Measurements from ENCODE around the gene IFIT1B.

Gene IFIT1B

DNA sequence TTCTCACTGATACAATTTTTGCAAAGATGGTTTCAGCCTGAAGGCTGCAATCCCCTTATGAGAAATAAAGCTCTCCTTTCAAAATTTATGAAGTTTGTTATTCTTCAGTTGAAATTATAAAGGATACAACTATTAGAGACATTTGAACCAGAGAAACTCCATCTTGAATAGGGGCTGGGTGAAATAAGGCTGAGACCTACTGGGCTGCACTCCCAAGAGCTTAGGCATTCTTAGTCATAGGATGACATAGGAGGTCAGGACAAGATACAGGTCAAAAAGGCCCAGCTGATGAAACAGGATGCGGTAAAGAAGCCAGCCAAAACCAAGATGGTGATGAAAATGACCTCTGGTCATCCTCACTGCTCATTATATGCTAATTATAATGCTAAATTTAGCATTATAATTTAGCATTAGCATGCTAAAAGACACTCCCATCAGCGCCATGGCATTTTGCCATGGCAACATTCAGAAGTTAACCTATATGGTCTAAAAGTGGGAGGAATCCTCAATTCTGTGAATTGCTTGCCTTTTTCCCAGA, 22.4 kb upstream of the IFIT1B start:
- H3K27ac ChIP-seq (ENCODE audit: low read depth, low read length) = no peak overlapping the region
- H3K79me2 ChIP-seq (ENCODE audit: control insufficient read depth, low read length) = no peaks in the 10 kb centered on the region
- no peaks in the 10 kb centered on the region for H4K20me1 ChIP-seq (ENCODE audit: control insufficient read depth, insufficient read depth, low read depth, low read length)
- no peak overlapping the region for H3K4me3 ChIP-seq (ENCODE audit: low read length)
- no peaks in the 10 kb centered on the region for H3K9me3 ChIP-seq (ENCODE audit: control insufficient read depth, insufficient read depth, low read length)
- no peak overlapping the region for H3K4me2 ChIP-seq (ENCODE audit: low read length)
- H3K27me3 ChIP-seq (ENCODE audit: control insufficient read depth, low read length) = no peaks in the 10 kb centered on the region
- H3K36me3 ChIP-seq (ENCODE audit: control insufficient read depth, low read length) = no peaks in the 10 kb centered on the region
- H3K9me2 ChIP-seq (replicated peaks; ENCODE audit: control insufficient read depth, low read length) = no peaks in the 10 kb centered on the region
- no peak for TF ChIP-seq CTCF (IDR thresholded peaks at IDR 0.05; ENCODE audit: low read depth, low read length, poor library complexity, severe bottlenecking)
- TF ChIP-seq EZH2phosphoT487 (IDR thresholded peaks at IDR 0.05; ENCODE audit: borderline replicate concordance, low read length) = no peak
- H3K4me1 ChIP-seq (ENCODE audit: control insufficient read depth, low read length) = no peaks in the 10 kb centered on the region
- H3F3A ChIP-seq (ENCODE audit: control insufficient read depth, insufficient read depth) = no peaks in the 10 kb centered on the region

GRCh38 chr10:89357096-89357495, 20.8 kb upstream of the IFIT1B start:
- H3K9me3 ChIP-seq (ENCODE audit: control insufficient read depth, insufficient read depth, low read length) = no peaks in the 10 kb centered on the region
- H3K36me3 ChIP-seq (ENCODE audit: control insufficient read depth, low read length) = no peaks in the 10 kb centered on the region
- H3K27ac ChIP-seq (ENCODE audit: low read depth, low read length) = no peak overlapping the region
- no peak overlapping the region for H3K4me2 ChIP-seq (ENCODE audit: low read length)
- no peak overlapping the region for H3K4me3 ChIP-seq (ENCODE audit: low read length)
- no peaks in the 10 kb centered on the region for H3K79me2 ChIP-seq (ENCODE audit: control insufficient read depth, low read length)
- H3K9me2 ChIP-seq (replicated peaks; ENCODE audit: control insufficient read depth, low read length) = no peaks in the 10 kb centered on the region
- no peaks in the 10 kb centered on the region for H4K20me1 ChIP-seq (ENCODE audit: control insufficient read depth, insufficient read depth, low read depth, low read length)
- no peaks in the 10 kb centered on the region for H3K4me1 ChIP-seq (ENCODE audit: control insufficient read depth, low read length)
- no peaks in the 10 kb centered on the region for H3F3A ChIP-seq (ENCODE audit: control insufficient read depth, insufficient read depth)
- TF ChIP-seq EZH2phosphoT487 (IDR thresholded peaks at IDR 0.05; ENCODE audit: borderline replicate concordance, low read length) = no peak
- TF ChIP-seq CTCF (IDR thresholded peaks at IDR 0.05; ENCODE audit: low read depth, low read length, poor library complexity, severe bottlenecking) = no peak
- H3K27me3 ChIP-seq (ENCODE audit: control insufficient read depth, low read length) = no peaks in the 10 kb centered on the region

DNA sequence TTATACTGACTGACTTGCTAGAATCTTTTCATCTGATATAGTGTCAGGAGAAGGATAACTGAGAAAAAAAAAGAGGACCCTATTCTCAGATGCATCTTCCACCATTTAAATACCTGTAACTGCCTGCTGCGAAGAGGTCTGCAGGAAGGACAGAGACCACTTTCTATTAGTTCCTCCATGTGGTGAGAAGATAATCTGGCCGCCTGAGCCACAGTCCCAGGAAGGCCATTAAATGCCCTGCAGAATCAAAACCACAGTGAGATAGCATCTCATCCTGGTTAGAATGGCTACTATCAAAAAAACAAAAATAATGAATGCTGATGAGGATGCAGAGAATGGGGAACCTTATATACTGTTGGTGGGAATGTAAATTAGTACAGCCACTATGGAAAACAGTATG, 19.9 kb upstream of the IFIT1B start:
- H3K27ac ChIP-seq (ENCODE audit: low read depth, low read length) = no peak overlapping the region
- H3K79me2 ChIP-seq (ENCODE audit: control insufficient read depth, low read length) = no peaks in the 10 kb centered on the region
- no peaks in the 10 kb centered on the region for H3K36me3 ChIP-seq (ENCODE audit: control insufficient read depth, low read length)
- H3K4me1 ChIP-seq (ENCODE audit: control insufficient read depth, low read length) = no peaks in the 10 kb centered on the region
- no peaks in the 10 kb centered on the region for H3K27me3 ChIP-seq (ENCODE audit: control insufficient read depth, low read length)
- no peaks in the 10 kb centered on the region for H4K20me1 ChIP-seq (ENCODE audit: control insufficient read depth, insufficient read depth, low read depth, low read length)
- H3K9me3 ChIP-seq (ENCODE audit: control insufficient read depth, insufficient read depth, low read length) = no peaks in the 10 kb centered on the region
- H3K4me3 ChIP-seq (ENCODE audit: low read length) = no peak overlapping the region
- H3K4me2 ChIP-seq (ENCODE audit: low read length) = no peak overlapping the region
- H3F3A ChIP-seq (ENCODE audit: control insufficient read depth, insufficient read depth) = no peaks in the 10 kb centered on the region
- no peaks in the 10 kb centered on the region for H3K9me2 ChIP-seq (replicated peaks; ENCODE audit: control insufficient read depth, low read length)
- no peak for TF ChIP-seq EZH2phosphoT487 (IDR thresholded peaks at IDR 0.05; ENCODE audit: borderline replicate concordance, low read length)
- TF ChIP-seq CTCF (IDR thresholded peaks at IDR 0.05; ENCODE audit: low read depth, low read length, poor library complexity, severe bottlenecking) = no peak

Measured in DOHH2 (cell line).